GM19025 (cell line): Measurements from ENCODE around the gene PGBD1.

Experiments used
- ATAC-seq: cut with Tn5 transposase; IDR thresholded peaks from one replicate; pipeline ENCODE4 v1.9.1; 2021; ENCODE audit warnings: mild to moderate bottlenecking, low read depth, moderate library complexity; ENCODE audit not compliant: unreplicated experiment

PGBD1 gene, protein sequence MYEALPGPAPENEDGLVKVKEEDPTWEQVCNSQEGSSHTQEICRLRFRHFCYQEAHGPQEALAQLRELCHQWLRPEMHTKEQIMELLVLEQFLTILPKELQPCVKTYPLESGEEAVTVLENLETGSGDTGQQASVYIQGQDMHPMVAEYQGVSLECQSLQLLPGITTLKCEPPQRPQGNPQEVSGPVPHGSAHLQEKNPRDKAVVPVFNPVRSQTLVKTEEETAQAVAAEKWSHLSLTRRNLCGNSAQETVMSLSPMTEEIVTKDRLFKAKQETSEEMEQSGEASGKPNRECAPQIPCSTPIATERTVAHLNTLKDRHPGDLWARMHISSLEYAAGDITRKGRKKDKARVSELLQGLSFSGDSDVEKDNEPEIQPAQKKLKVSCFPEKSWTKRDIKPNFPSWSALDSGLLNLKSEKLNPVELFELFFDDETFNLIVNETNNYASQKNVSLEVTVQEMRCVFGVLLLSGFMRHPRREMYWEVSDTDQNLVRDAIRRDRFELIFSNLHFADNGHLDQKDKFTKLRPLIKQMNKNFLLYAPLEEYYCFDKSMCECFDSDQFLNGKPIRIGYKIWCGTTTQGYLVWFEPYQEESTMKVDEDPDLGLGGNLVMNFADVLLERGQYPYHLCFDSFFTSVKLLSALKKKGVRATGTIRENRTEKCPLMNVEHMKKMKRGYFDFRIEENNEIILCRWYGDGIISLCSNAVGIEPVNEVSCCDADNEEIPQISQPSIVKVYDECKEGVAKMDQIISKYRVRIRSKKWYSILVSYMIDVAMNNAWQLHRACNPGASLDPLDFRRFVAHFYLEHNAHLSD

DNA sequence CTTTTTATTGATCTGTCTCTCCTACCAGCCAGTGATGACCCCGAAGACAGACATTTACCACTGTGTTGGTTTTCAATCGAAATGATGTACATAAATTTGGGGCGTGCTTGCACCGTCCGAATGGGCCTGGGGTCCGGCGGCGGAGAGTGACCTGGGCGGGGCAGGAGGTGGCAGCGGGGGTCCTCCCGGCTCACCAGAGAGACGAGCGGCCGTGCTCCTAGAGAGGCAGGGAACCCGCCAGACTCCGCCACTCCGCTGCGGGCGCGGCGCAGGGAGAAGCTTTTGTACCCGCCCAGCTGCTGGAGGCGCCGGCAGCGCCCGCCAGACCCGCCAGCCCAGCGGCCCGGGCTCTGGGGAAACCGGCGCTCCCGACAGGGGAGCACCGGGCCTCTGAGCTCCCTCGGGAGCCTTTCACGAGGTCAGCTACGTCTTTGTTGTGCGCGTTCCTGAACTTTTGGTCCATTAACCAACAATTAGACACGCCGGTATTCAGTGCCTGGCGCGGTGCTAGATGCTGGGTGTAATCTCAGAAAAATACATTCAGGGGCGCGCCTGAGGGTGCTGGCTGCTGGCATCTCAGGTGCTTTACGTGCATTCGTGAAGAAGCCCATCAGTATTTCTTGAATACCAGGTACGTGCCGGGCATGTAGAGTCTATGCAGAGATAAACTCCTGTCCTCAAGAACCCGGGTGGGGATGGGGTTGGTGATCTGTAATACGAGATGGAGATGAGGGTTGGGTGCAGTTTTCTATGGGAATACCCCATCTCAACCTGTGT, at the start of gene PGBD1:
PGBD1 (plus strand) TSS at position 285 of the 777 bp plus-strand sequence. CDS start 2,242 bp downstream, outside the sequence.
- peak; percentile 87 for ATAC-seq

DNA sequence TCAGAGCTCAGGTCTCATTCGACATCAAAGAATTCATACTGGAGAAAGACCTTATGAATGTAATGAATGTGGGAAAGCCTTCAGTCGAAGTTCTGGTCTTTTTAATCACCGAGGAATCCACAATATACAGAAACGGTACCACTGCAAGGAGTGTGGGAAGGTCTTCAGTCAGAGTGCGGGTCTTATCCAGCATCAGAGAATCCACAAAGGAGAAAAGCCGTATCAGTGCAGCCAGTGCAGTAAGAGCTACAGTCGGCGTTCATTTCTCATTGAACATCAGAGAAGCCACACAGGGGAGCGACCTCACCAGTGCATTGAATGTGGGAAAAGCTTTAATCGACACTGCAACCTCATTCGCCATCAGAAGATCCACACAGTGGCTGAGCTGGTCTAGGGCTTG, 48.6 kb upstream of the PGBD1 start:
- no peak for ATAC-seq

DNA sequence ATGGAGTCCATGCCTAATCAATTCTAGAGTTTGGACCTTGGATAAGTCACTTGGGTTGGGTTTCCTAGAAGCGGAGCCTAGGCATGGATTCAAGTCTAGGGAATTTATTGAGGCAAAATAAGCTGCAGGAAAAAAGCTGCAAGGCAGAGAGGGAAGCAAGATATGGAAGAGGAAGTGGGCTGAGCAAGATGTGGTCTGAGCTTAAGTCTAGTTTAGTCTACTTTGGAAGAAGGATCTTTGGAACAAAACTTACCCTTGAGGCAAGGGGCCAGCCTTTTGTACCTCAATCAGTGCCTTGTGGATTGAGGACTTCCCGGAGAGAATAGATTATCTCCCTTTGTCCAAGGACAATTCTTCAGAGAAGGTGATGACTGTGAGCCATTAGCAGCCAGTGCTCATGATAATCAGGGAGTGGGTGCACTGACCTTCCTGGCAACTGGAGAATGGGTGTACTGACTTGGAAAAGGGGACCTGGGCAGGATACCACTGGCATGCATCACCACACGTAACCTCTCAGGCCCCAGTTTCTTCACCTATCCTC, 45.4 kb upstream of the PGBD1 start:
- ATAC-seq: no peak

DNA sequence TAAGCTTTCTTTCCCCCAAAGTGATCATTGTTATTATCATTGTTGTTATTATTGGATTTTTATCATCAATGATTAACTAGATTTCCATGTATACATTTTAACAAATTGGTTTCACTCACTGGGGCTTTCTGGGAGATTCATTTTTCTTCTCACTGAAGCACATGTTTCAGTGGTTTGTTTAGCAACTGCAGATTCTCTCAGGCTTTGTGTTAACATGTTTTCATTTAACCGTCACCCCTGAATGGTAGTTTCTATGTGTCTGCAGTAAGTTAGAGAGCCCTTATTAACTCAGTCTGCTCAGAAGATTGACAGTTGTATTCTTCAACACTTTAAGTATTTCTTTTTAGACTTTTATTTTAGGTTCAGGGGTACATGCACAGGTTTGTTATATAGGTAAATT, 41.7 kb upstream of the PGBD1 start:
- ATAC-seq: no peak

DNA sequence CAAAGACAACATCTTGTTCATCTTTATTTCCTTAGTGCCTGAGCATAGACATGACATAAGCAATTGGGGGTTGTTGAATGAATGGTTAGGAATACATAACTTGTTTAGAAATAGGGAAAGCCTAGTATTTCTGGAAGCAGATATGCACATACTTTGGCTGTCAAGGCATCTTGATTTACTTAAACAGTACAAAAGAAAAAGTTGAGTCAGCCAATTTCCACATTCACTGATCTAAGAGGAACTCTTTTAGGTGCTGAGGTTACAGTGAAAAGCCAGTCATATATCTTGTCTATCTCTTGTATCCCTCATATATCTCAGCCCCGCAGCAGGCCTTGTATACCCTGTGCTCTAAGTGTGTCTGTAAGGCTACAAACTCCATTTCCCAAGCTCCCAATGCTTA, 40.9 kb upstream of the PGBD1 start:
- no peak for ATAC-seq

DNA sequence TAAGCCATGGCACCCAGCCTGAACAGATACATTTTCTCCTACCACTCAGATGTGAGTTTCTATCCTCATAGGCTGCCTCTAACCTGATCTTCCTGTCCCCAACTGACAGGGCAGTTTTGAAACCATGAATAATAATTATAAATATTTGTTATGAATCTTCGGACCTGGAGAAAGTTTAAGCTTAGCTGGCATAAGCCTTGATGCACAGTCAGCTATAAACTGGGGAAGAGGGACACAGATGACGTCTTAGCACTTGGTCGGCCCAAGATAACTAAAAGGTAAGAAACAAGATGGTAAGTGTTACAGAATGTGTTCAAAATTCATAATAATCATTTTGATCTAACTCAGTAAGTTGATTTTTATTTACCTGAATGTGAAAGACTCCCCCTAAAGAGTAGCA, 37.4 kb upstream of the PGBD1 start:
- ATAC-seq: no peak

DNA sequence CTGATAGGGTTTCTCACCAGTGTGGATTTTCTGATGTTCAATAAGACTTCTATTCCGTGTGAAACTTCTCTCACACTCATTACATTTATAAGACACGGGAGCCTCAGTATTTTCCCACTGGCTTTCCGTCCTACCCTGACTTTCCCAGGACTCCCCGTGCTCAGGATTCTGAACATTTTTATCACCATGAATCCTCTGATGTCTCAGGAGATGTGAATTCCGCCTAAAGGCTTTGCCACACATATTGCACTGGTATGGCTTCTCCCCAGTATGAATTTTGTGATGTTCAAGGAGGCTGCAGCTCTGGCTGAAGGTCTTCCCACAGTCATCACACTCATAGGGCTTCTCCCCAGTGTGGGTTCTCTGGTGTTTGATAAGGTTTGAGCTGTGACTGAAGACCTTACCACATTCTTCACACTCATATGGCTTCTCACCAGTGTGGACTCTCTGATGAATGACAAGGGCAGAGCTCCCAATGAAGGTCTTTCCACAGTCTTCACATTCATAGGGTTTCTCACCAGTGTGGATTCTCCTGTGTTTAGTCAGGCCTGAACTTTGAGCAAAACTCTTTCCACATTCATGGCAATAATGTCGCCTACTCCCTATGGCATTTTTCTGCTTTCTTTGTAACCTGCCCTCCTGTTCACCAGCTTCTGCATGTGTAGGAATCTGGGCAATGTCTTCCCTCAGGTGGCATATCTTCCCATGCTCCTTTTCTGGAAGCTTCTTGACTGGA, 36.0 kb upstream of the PGBD1 start:
- no peak for ATAC-seq

DNA sequence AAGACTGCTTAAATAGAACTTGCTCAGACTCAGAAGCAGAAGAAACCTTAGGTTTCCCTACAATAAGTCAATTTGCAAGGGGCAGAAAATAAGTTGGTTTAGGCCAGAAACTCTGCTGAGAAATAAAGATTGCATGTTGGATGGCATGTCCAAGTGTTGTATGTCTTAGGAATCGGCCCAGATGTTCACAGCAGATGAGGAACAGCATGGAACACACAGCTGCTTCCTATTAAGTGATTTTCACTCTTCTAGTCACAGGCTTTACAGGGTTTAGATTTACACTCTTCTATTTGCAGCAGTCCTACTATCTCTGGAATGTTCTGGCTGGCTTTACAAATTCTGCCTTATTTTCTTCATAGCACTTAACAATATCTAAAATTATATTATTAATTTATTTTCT, 32.5 kb upstream of the PGBD1 start:
- no peak for ATAC-seq

DNA sequence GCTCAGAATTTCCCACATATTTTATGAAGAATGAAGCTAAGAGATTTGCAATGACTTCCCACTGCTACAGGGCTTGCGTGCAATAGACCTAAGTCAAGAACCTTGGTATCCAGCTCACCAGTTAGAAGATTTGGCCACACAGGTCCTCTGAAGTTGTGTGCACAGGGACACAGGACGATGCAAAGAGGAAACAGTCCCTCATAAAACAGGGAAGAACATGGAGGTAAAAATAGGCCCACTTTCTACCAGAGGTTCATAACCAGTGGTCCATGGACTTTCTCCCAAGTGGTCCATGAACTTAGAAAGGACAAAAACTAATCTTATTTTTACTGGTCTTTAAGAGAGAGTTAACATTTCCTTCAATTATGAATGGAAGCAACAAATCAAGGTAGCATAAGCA, 30.6 kb upstream of the PGBD1 start:
- ATAC-seq: no peak

DNA sequence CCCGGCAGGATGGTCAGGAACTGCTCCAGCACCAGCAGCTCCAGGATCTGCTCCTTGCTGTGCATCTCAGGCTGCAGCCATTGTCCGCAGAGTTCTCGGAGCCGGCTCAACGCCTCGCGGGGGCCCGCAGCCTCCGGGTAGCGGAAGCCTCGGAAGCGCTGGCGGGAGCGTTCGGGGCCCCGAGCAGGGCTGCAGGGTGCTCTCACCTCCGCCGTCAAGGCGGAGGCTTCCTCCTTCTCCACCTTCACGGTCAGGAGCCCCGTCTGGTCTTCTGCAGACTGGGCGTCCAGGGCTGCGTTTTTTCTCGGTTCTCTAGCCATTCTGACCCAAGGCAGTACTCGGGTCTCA, 29.7 kb upstream of the PGBD1 start:
- ATAC-seq: peak; percentile 45

DNA sequence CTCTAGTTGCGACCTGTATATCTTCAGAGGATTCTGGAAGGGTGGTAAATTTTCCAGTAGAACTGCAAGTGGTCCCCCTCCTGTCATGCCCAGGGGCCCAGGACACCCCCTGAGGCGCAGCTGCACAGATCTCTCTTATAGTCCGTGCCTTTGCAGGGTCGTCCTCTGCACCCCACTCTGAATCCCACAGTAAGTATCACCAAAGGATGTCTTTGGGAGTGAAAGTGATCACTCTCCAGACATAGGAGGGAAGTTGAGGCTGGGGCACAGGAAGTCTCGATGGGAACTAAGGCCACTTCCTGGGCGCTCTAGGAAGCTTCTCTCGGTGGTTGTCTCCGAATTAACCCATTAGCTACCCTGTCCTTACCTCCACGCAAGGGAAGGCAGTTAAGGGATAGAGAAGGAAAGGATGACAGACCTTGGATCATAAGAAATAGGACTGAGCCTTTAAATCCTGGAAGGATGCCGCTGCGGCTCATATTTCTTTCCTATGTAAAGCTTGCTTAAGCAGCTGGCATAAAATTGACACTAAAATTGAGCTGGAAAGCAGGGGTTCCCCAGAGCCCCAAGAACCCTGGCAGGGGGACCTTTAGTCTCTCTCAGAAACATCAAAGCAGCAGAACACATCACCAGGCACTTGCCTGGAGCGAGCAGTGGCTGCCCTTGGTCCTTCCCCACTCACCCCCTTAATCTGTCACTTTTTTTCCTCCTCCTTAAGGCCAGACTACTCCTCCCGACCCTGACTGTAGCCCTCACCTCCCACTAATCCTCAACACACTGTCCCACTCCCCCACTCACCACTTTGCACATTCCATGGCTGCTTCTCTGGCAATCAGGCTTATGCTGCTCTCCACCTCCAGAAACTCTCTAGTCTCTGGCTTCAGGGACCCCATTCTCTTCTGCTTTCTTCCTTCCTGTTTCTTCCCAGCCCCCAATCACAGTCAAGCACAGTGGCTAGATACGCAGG, 29.1 kb upstream of the PGBD1 start, which contains the start of gene ZKSCAN4:
ZKSCAN4 (minus strand) TSS at position 261 of the 967 bp plus-strand sequence. CDS start 289 bp downstream, outside the sequence.
- ATAC-seq: peak; percentile 66

DNA sequence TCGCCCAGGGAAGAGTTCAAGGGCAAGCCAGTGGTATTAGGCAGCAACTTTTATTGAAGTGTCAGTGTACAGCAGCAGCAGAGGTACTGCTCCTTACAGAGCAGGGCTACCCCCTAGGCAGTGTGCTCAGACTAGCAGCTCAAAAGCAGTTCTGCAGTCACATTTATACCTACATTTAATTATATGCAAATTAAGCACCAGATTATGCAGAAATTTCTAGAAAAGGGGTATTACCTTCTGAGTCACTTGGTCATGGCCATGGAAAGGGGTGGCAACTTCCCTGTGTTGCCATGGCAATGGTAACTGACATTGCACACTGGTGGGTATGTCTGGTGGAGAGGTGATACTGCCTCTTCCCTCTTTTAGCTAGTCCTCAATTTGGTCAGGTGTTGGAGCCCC, 27.3 kb upstream of the PGBD1 start:
- ATAC-seq: no peak

DNA sequence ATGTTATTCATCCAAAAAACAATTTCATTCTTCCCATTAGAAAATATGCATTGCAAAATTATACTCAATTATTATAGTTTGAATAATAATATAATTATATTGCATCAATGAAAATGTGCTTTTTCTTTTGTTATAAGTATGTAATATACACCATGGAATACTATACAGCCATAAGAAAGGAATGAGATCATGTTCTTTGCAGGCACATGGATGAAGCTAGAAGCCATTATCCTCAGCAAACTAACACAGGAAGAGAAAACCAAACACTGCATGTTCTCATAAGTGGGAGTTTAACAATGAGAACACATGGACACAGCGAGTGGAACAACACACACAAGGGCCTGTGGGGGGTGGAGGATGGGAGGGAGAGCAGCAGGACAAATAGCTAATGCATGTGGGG, 24.3 kb upstream of the PGBD1 start:
- ATAC-seq: no peak

DNA sequence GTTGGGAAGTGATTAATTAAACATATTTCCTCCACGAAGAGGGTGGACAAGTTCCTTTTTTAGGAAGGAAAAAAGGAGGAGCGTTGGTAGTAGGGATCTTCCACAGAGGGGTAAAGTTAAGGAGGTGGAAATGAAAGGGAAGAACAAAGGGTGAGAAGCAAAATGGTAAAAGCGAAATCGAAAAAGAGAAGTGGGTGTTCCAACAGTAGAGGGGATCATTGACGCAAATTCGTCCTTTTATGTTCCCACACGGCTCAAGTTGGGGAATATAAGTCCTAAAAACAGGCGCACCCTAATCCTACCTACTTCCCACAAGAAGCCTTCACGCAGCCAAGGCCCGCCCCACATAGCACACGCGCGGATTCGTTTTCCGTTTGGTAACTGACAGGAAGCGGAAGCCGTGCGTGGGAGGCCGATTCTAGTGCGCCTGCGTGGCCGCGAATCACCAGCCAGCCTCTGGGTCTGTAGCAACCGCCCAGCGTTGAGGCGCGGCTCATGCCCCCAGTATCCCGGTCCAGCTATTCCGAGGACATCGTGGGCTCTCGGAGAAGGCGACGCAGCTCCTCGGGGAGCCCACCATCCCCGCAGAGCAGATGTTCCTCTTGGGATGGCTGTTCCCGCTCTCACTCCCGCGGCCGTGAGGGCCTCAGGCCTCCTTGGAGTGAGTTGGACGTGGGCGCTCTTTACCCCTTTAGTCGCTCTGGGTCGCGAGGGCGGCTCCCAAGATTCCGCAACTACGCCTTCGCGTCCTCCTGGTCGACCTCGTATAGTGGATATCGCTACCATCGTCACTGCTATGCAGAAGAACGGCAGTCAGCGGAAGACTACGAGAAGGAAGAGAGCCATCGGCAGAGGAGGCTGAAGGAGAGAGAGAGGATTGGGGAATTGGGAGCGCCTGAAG, 22.2 kb upstream of the PGBD1 start, which contains the start of gene NKAPL:
NKAPL (plus strand) TSS at position 421 of the 901 bp plus-strand sequence; CDS start at position 496, 75 bp downstream.
- no peak for ATAC-seq

DNA sequence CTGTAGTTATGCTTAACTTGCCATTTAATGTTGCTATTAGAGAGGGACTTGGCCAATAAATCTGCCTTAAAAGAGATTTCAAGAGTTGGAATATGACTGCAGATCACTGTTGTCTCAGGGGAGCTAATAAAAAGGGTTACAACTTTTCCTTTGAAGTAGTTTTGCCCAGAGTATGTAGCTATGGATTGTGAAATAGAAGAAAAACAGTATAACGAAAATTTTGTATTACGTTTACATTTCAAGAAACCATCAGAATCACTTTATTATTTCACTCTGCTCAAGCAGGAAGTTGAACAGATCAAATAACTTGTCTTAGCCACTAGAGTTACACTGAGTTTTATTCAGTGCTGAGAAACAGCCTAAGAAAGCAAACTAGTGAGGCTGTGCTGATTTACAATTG, 17.4 kb upstream of the PGBD1 start:
- ATAC-seq: no peak

DNA sequence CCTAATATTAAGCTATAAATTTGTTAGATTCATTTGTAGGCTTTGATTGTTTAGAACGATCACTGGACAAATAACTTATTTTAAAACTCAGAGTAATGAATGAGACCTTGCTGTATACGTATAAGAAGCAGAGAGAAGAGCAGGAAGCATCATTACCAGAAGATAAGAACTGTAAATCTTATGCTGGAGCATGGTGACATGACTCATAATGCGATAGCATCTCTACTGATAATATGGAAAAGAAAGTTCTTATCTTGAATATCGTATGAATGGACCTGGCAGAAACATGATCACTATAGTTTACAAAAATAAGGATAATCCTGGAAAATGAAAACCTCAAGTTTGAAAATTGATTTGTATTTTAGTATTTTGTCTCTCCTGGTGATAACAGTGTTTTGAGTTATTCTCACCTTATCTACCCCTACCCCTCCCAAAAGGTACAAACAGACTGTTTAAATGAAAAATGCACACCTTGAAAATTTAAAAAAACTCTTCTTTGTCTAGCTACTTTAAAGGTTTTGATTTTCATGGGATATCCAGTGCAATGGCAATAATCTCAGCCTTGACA, 16.5 kb upstream of the PGBD1 start:
- no peak for ATAC-seq

DNA sequence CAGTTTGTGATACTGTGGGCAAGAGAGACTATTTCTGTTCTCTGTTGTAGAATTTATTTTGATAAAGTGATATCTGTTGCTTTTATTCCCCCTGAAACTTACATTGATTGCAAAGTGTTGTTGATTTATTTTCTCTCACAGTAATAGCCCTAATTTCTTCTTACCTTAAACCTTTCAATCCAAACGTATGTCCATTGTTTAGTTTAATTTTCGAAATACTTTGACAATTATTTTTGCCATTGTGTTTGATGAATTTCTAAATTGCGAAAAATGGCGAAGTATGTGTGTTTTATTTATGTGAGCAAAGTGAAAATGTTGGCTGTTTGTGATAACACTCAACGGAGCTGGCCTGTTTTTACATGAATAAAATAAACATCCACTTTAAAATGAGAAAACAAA, 14.8 kb upstream of the PGBD1 start:
- ATAC-seq: no peak
